GM18511 (cell line): ENCODE measurements around the gene VWA2.

Experiments used
- ATAC-seq: cut with Tn5 transposase; IDR thresholded peaks from one replicate; pipeline ENCODE4 v1.9.1; 2021; ENCODE audit warnings: mild to moderate bottlenecking, moderate library complexity; ENCODE audit not compliant: unreplicated experiment

VWA2 gene, protein sequence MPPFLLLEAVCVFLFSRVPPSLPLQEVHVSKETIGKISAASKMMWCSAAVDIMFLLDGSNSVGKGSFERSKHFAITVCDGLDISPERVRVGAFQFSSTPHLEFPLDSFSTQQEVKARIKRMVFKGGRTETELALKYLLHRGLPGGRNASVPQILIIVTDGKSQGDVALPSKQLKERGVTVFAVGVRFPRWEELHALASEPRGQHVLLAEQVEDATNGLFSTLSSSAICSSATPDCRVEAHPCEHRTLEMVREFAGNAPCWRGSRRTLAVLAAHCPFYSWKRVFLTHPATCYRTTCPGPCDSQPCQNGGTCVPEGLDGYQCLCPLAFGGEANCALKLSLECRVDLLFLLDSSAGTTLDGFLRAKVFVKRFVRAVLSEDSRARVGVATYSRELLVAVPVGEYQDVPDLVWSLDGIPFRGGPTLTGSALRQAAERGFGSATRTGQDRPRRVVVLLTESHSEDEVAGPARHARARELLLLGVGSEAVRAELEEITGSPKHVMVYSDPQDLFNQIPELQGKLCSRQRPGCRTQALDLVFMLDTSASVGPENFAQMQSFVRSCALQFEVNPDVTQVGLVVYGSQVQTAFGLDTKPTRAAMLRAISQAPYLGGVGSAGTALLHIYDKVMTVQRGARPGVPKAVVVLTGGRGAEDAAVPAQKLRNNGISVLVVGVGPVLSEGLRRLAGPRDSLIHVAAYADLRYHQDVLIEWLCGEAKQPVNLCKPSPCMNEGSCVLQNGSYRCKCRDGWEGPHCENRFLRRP

DNA sequence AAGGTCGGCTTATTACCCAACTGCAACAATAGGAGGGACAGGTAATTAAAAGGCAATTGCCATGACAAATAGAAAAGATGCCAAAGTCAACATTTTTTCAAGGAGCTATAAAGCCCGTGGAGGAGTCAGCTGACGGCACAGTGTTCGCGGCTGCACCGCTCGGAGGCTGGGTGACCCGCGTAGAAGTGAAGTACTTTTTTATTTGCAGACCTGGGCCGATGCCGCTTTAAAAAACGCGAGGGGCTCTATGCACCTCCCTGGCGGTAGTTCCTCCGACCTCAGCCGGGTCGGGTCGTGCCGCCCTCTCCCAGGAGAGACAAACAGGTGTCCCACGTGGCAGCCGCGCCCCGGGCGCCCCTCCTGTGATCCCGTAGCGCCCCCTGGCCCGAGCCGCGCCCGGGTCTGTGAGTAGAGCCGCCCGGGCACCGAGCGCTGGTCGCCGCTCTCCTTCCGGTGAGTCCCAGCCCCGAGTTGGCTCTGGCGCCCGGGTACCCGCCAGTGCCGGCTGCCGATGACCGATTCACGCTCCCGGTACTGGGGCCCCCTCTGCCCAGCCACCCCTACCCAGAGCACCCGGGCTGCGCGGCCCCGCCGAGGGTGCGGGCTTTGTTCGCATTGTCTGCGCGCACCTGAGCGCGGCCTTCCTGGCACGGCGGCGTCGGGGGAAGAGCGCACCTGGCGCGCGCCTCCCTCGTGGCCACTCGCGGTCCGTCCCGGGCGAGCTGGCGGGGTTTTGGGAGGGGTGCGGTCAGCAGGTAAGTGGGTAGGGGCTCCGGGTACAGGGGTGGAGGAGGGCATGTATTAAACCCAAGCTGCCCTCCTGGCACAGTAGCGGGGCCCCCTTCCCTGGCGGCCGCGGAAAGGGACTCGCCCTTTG lies at the start of gene VWA2:
Gene VWA2 (plus strand): TSS at position 138 of the 877 bp plus-strand sequence. CDS start 9,460 bp downstream, outside the sequence.
- peak; percentile 40 for ATAC-seq

DNA sequence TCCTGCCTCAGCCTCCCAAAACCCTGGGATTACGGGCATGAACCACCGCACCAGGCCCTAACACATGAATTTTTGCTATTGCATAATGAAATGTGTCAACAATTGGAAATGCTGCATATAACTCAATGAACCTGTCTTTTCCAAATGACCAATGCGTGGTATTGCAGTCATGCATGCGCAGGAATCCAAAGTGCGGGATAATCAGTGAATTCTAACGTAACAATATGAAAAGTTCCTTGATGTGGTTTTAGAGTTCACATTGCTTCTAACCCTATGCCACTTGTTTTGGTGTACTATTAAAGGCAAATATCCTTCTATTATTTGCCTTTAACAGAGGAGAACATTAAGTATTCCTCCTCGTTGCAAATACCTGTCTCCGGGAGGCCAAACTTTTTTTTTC lies 49.4 kb upstream of the VWA2 start:
- ATAC-seq = no peak

DNA sequence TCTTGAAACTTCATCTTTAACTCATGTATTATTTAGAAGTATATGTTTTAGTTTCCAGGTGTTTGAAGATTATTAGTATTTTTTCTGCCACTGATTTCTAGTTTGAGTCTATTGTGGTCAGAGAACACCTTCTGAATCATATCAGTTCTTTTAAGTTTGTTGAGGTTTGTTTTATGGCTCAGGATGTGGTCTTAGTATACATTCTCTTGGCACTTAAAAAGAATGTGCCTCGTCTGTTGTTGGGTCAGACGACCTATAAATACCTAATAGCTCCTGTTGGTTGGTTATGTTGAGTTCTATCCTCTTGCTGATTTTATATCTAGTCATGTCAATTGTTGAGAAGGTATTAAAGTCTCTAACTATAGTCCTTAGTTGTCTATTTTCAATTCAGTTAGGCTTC lies 44.0 kb upstream of the VWA2 start:
- peak; percentile 97 for ATAC-seq

DNA sequence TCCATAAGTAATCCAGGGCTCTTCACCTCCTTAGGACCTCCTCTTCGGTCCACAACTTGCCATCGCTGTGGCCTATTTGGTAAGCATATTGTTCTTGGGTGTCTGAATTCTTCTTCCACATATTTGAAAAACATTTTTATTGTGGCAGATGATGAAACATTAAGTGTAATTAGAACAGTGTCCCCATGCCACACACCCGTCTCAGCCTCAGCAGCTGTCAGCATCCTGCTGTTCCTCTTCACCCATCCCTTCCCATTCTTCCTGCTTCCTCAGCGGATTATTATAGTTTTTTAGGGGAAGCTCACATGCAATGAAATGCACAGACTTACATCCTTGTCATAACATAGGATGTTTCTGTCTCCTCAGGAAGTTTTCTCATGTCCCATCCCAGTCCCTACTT lies 39.8 kb upstream of the VWA2 start:
- ATAC-seq = no peak

DNA sequence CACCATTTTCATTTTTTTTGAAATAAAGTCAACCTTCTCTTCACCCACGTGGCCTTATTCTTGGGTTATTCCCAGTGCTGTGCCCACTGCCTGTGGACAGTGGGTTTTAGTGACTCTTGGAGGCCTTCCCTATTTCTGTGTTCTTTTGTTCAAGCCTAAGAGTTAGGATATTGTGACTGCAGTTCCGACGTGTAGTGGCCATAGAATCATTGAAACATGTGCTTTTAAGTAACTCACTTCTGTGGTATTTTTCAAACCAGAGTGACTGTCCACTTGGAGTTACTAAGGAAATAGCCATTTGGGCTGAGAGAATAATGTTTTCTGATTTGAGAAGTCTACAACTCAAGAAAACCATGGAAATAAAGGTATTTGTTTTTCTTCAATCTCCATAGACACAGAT lies 36.2 kb upstream of the VWA2 start:
- ATAC-seq = no peak

DNA sequence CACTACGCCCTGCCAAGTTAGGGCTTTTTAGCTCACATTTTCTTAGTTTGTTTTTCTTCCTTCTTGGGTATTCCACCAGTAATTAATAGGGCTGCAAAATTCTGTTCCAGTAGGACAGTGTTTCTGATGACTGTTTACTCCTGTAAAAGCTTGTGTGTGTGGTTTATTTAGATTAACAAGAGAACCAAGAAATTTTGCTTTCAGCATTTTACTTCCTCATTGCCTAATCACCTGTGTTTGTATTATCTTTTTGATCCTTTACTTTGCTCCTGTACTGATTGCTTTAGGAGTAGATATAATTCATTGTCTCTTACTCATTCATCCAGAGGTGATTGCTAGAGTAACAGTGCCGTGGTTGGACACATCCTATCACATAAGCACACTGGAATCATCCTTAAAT lies 32.2 kb upstream of the VWA2 start:
- no peak for ATAC-seq

DNA sequence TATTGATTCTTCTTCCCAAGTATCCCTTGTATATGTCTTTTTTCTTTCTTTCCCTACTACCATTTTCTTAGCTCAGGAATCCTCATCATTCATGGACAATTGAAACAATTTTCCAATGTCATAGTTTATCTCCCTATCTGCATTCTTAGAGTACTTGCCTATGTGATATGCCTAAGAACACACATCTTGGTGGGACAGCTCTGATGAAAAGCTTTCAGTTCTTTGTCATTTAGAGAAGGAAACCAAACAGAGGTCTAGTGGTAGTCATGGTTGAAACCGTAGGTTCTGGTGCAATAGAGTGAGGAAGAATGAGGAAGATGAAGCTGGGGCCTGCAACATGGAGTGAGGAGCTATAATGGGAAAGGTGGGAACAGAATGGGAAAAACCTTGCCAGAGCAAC lies 31.7 kb upstream of the VWA2 start:
- no peak for ATAC-seq

DNA sequence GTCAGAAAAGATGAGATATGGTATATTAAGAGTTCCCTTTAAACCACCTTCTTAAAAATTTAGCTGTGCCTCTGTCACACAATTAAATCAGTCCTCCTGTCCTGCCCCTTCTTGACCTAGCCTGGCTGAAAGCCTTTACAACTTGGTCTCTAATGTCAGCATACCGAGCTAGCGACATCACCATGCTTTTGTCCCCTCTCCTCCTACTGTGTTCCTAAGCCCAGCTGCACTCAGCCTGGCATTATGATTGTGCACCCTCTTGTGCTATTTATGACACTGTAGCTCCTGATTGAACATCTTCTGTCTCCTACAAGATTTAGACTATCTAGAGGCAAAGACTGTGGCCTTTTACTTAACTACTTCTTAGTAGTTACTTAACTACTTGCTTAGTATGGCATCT lies 30.7 kb upstream of the VWA2 start:
- no peak for ATAC-seq

DNA sequence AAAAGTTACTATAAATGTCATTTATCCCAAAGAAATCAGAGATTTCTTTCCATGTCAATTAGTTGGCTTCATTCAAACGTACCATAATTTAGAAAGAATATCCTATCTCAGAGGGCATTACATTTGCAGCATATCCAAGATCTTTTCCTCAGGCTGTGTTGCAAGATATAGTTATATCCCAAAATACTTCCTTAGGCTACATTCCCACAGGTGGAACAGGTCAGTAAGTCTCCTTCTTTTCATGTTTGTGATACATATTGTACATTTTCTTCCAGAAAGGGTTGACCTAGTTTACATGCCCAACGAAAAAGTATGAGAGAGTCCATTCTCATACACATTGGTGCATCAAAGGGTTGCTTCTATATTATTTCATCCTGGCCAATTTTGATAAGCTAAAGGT lies 26.9 kb upstream of the VWA2 start:
- no peak for ATAC-seq

DNA sequence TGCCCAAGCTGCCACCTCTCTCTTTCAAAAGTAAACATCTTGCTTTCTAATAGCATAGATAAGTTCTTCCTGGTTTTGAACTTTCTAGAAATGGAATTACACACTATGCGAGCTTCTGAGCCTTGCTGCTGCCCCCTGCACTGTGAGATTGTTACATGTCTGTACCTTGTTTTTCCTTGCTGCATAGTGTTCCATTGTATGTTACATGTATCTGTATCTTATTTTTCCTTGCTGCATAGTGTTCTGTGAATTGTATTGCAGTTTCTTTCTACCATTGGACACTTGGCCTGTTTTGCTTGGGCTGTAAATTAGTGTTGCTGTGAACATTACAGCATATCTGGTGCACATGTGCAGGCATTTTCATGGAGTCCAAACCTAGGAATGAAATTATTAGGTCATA lies 24.0 kb upstream of the VWA2 start:
- no peak for ATAC-seq

DNA sequence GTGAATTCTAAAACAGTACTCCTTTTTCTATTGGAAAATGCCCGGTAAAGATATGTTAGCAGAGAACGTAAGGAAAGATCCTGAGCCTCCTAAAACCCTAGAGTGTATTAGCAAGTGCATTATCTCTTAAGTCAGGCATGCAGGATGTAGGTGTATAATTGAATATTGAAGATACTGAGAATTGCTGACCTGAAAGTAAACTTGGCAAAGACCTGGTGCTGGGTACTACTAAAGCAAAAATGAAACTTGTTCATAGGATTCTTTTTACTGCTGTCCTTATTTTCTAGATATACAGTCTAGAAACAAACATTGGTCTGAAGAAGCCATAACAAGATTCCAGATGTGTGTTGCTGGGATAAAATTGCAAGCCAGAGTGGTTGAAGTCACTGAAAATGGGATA lies 18.8 kb upstream of the VWA2 start:
- no peak for ATAC-seq

DNA sequence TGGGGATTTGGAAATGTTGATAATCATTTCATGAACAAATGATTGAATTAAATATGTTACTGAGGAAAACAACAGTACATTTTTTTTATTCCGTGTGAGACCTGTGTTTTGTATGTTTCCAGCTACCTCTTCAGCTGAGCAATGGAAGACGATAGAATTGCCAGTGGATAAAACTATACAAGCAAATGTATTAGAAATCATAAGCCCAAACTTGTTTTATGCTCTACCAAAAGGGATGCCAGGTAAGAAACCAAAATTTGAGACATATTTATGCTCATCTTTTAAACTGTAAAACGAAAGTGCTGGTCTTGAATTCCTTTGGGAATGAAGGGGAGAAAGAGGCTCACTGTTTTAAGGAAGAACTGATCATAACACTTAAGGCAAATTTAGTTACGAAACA lies 17.8 kb upstream of the VWA2 start:
- no peak for ATAC-seq

DNA sequence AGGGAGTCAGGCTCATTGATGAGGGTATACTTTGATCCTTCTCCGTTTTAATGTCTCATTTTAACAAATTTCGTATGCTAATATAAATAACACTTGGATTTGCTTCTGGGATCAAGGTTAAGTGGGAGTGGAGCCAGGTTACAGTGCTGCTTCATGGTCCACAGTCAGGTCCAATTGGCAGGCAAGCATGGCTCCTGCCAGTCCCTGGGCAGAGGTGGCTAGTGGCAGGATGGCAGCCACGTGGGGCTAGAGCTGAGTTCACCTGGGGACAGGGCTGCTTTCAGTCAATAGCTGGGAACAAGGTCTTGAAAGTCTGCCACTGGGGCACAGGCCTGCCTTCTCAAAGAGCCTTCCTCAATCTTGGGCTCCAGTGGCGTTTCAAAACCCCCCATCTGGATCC lies 16.0 kb upstream of the VWA2 start:
- no peak for ATAC-seq

DNA sequence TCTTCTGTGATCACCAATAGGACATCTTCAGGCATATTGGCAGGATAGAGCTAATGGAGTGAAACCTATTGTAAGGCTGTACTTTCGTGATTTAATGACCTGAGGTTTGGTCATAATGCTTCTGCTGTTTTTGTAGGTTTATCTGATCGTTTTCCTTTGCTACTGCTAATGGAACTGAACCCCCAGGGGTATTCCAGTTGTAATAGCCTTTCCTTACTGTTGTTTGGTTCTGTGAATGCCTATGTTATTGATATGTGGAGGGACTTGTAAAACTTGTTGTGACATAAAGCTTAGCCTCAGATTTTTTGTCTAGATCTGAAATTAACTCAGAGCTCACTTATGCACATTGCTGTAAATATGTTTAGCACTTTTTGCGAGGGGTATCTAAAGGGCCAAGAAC lies 10.9 kb upstream of the VWA2 start:
- no peak for ATAC-seq

DNA sequence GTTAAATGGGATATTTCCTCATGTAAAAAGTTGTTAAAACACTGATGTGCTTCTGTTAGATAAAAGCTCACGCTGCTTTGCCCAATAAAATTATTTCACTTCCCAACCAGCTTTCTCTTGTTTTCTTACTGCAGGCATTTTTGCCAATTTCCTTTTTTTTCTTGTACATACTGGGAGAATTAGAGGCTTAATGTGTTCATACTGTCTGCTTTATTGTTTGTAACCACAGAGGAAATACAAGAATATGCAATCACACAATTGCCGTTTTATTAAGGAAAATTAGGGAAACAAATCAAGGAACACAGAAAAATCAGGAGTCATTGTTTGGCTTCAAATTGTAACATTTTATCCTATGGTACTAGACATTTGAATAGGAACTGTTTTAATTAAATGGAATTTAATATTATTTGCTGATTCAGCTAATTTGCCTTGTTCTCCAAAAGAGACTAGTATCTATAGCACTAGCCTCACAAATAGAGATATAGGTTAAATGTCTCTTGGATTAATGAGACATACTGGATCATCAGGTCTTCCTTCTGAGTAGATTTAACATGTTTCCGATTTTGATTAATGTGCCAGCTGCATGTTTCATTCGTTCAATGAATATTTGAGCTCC lies 6.4 kb upstream of the VWA2 start:
- no peak for ATAC-seq

DNA sequence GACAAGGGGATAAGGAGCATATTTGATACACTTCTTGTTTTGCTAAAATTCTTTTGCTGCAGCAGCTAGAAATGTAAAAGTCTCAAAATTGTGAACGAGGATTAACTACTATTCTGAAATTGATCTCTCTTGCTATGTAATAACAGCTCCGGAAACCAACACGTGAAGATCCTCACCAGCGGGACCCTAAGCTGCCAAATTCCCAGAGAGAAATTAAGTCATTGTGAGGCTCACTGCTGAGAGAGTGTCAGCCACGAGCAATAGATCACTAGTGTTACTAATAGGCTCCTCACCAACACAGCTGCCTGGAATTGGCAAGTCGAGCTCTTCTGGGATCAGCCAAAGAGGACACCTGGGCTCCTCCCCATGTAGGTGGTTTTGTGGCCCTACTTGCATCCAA lies 5.6 kb upstream of the VWA2 start:
- no peak for ATAC-seq

DNA sequence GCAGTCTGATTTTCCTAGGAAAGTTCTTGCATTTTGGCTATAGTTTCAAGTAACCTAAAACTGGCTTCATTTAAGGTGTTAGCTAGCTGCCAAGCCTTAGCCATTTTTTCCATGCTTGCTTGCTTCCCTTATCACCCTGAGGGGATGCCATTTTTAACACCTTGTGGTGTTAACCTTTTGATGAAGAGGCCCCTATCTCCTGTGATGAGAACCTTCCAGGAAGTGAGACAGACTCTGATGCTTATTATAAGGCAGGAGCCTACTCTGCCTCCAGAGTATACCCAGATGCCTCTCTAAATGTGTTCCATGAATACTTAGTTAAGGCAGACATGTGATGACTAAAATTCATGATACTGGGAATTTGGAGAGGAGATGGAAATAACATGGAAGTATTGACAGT lies 4.9 kb upstream of the VWA2 start:
- no peak for ATAC-seq

DNA sequence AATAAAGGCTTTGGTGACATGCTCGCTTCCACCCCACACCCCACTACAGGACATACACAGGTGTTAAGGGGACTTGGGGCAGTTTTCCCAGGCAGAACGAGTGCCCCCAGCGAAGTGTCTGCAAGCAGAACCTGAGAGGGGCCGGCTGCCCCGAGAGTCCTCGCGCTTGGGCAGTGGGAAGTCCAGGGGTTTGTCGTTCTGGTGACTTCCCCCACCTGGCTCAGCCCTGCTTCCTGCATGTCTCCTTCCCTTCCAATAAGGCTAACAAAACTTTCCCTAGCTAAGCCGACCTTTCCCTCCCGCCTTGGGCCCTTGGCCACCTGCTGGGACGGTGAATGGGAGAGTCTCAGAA lies 916 bp downstream of the VWA2 start:
- ATAC-seq = no peak

DNA sequence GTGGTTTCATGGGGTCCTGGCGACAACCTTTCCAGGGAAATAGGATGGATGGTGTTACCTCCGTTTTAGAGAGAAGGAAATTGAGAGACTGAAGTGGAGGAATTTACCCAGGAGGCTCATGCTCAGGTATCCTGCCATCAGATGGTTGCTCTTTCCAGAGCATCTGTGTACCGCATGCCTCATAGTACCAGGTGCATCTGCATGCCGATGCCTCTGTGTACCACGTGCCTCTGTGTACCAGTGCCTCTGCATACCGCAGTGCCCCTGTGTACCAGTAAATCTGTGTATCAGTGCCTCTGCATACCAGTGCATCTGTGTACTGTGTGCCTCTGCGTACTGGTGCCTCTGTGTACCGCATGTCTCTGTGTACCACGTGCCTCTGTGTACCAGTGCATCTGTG lies 3.2 kb downstream of the VWA2 start:
- ATAC-seq = no peak

DNA sequence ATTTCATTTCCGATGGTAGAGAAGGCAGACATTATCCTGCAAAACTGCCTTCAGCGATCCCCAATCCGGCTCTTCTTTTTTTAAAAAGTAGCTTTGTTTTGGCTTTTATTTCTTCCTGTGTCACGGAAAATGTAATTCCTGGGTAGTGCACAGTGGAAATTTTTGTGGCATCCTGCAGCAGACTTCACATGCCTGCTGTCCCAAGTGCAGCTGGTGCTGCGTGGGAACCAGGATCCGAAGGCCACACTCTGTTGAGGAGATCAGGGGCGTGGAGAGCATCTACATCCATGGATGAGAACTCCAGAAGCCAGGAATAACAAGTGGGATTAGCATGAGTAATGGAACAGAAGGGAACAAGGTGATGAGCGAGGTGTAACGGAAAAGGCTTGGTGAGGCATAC lies 4.6 kb downstream of the VWA2 start:
- no peak for ATAC-seq

DNA sequence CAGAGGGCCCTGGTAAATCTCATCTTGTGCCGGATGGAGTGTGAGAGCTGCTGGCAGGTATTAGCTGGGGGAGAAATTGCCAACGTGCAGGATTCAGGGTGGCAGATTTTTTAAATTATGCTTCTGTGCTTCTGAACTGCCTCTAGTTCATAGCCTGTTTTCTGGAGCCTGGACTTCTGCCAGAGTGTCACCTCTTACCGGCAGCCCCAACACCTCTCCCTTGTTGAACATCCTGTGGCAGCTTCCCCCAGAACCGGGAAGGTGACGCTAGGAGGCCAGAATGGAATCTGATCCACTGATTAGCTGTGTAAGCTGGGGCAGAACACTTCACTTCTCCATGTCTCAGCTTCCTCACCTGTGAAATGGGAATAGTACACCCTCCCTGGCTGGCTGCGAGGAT lies 5.1 kb downstream of the VWA2 start:
- ATAC-seq = no peak
